PC-3 (cell line): Measurements from ENCODE around the gene SIPA1L3.

ENCODE experiments used
- EZH2phosphoT487 ChIP-seq: fragments of 300-600 bp; sonication (generic); IDR thresholded peaks from 2 replicates; pipeline ENCODE4 v1.6.1; 2018; ENCODE audit warnings: mild to moderate bottlenecking, antibody characterized with exemption, low read length, borderline replicate concordance
- TF ChIP-seq, protein P1 (sequence below): fragments of 300-600 bp; sonication (generic); conservative IDR thresholded peaks from 2 replicates; pipeline ENCODE4 v1.5.1; 2017; ENCODE audit warnings: antibody characterized with exemption, low read depth, mild to moderate bottlenecking, low read length

DNA sequence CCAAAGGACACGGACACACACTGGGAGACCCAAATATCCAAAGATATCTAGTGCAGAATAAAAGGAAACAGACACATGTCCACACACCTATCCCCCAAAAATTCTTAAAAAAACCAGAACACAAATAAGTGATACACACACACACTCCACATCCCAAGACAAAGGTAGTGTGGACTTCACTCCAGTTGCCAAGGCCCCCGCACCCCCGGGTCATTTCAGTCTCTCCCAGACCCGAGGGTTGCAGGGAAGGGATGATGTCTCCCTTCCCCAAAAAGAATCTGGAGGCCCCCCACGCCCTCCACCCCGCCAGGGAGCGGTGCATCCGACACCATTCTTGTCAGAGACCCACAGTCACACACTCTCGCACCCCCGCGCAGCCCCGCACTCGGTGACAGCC is 316.6 kb downstream of the SIPA1L3 start:
- TF ChIP-seq, protein P1, sequence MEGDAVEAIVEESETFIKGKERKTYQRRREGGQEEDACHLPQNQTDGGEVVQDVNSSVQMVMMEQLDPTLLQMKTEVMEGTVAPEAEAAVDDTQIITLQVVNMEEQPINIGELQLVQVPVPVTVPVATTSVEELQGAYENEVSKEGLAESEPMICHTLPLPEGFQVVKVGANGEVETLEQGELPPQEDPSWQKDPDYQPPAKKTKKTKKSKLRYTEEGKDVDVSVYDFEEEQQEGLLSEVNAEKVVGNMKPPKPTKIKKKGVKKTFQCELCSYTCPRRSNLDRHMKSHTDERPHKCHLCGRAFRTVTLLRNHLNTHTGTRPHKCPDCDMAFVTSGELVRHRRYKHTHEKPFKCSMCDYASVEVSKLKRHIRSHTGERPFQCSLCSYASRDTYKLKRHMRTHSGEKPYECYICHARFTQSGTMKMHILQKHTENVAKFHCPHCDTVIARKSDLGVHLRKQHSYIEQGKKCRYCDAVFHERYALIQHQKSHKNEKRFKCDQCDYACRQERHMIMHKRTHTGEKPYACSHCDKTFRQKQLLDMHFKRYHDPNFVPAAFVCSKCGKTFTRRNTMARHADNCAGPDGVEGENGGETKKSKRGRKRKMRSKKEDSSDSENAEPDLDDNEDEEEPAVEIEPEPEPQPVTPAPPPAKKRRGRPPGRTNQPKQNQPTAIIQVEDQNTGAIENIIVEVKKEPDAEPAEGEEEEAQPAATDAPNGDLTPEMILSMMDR: no peak
- no peak for TF ChIP-seq EZH2phosphoT487
